Tongue (tissue), 3 donors: ENCODE measurements around the gene DSG4. TPM values are rescaled to one million over a fixed set of nuclear protein-coding genes. Genes with fewer than 3 reads are reported as not detected.

Experiments
- DNase-seq: peaks from one replicate; pipeline ENCODE4 v3.0.0-alpha.2; 2015
- small RNA-seq: library from RNA; depleted of rRNA; stranded (forward); fragments of <200 nt; gene quantifications from one replicate; pipeline ENCODE3, GENCODE V24; 2014; ENCODE audit warnings: low replicate concordance
- total RNA-seq: library from RNA; depleted of rRNA; stranded (reverse); fragments of >200 nt; gene quantifications from one replicate; pipeline ENCODE4 v1.2.3, GENCODE V29; 2014

DSG4 gene
- total RNA-seq, 1 donor from 2014 or later: not detected

DNA sequence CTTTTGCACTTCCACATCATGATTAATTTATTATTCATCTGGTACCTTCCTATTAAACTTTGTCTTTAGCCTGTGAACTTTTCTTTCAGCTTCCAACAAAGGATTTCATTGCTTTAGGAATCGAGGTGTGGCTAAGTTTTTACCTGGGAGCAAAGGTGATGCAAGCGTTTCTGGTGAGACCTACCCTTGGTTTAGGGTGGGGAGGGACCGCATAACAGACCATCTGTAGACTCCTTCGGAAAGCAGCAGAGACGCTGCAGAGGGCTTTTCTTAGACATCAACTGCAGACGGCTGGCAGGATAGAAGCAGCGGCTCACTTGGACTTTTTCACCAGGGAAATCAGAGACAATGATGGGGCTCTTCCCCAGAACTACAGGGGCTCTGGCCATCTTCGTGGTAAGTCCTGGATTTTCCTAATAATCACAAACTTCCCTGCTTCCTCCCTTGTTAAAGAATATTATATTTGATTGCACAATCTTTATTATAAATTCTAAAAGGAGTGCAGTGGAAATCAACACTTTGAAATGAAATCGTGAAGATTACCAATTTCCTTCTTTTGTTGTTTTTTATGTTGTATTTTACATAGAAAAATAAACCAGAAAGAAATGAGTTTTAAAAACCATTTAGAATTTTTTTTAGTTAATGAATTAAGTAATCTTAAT lies 71.1 kb downstream of the DSG4 start, which contains the start of gene DSG3:
Gene DSG3 (plus strand): TSS at position 212 of the 662 bp plus-strand sequence. CDS start 137 bp downstream, at position 349.
- no peak for DNase-seq

GRCh38 chr18:31450409-31450808 lies 73.8 kb downstream of the DSG4 start:
- DNase-seq: no peak

DNA sequence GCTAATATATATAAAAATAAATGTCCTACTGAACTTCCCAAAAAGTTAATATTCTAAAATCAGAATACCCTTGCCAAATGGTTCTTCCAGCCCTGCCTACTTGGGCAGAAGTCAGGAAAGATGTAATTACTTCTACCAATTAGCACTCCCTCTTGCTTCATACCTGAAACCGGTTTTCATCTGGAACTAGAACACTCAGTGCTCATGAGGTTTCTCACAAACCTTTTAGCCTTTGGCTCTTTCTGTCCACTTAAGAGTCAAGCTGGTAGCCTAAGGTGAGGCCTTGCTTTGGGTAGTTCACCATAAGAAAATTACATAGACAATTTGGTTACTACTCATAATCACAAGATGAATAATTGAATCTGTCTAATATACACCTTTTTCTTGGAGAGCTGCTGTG lies 75.0 kb downstream of the DSG4 start:
- no peak for DNase-seq

DNA sequence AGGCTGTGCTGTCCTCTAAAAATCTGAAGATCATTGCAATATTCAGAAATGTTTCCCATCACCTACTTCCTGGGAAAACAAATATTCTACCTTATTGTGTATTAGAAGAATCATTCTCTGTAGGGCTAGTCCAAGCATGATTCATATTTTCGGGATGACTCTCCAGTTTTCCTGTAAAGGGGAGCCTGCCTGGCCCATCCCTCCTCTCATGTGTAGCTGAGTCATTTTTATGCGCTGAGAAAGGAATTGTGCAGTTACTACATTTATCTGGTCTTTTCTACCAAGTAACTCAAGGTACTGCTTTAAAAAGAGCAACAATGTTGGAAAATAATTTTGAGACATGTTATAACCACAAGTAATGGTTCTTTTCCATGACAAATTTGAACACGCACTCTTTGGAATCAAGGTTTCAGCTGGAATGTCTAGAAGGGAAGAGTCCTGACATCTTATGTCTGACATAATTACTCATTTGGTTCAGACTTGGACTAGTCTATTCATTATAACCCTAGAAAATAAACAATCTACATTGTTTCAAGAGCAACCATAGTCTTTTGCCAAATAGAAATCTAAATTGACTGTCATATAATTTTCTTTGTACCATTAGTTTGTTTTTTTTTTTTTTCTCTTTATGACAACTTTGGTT lies 77.6 kb downstream of the DSG4 start:
- no peak for DNase-seq

Small RNA genes lying within 50 kb of the gene (small RNA-seq; reads per million reads assigned to genes)
- gene RF00019: not detected
- not detected for gene RNU6-167P

Other genes with a start within 250 kb of the DSG4 start
- gene DSC1, start 213.9 kb upstream of the DSG4 start, total RNA-seq: 1.1 TPM
- 17.2 TPM for gene DSG1, start 58.6 kb upstream of the DSG4 start, total RNA-seq
- gene DSG3, start 71.0 kb downstream of the DSG4 start, total RNA-seq: 32.3 TPM
- gene DSG2, start 121.4 kb downstream of the DSG4 start, total RNA-seq: 15.2 TPM
- gene TTR, start 215.1 kb downstream of the DSG4 start, total RNA-seq: not detected